Measurements from ENCODE around the gene SMOC2. TPM values are rescaled to one million over a fixed set of nuclear protein-coding genes. Genes with fewer than 3 reads are reported as not detected.

Gene SMOC2
- total and polyA plus RNA-seq, 4 donors: 1.3 to 6.4 (median 4.6) TPM

DNA sequence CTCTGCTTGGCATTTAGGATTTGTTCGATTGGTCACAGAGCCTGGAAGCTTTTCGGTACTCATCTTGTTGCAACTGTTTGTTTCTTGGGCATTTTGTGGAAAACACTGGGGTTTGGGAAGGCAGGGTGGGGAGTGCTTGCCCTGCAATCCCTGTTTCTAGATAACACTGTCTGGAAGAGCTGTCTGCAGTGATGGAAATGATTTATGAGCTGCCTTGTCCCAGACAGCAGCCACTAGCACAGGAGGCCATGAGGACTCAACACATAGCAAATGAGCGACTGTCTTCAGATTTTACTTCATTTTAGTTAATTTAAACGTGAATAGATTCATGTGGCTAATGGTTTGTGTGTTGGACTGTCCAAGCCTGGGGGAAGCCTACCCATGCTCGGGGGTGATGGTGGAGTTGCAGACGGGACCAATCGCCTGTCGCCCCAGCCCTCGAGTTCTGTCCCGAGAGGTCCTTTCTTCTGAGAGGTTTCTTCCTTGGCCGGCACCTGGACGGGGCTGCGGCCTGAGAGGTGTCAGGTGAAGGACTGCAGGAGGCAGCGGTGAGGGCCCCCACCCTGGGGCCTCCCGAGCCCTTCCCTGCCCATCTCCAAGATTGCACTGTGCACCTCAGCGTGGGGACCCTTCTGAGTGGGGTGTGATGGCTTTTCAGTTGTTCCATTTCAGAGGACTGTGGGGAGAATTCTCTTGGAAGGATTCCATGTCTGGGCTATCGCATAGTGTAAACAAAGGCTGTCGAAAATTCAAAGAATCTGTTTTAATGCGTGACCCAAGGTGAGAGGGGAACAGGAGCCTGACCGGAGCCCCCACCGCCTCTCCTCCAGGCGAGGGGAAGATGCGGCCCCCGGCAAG lies 55.4 kb downstream of the SMOC2 start:
- no peak overlapping the region for H3K9ac ChIP-seq (ENCODE audit: insufficient read depth in 1 of 2, low read length in 2 of 2)
- WGBS, 2 donors: 56 to 66% methylated on average over 24 of the region's 24 CpGs
- peaks cover 0 to 36% (median 10%) of the 10 kb centered on the region in 5 donors for H3K4me1 ChIP-seq (ENCODE audit: control insufficient read depth in 5 of 5, insufficient read depth in 5 of 5, low read length in 5 of 5)
- H3K4me3 ChIP-seq: no peak overlapping the region
- TF ChIP-seq, protein P1, sequence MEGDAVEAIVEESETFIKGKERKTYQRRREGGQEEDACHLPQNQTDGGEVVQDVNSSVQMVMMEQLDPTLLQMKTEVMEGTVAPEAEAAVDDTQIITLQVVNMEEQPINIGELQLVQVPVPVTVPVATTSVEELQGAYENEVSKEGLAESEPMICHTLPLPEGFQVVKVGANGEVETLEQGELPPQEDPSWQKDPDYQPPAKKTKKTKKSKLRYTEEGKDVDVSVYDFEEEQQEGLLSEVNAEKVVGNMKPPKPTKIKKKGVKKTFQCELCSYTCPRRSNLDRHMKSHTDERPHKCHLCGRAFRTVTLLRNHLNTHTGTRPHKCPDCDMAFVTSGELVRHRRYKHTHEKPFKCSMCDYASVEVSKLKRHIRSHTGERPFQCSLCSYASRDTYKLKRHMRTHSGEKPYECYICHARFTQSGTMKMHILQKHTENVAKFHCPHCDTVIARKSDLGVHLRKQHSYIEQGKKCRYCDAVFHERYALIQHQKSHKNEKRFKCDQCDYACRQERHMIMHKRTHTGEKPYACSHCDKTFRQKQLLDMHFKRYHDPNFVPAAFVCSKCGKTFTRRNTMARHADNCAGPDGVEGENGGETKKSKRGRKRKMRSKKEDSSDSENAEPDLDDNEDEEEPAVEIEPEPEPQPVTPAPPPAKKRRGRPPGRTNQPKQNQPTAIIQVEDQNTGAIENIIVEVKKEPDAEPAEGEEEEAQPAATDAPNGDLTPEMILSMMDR (IDR thresholded peaks at IDR 0.05; ENCODE audit: control extremely low read depth, extremely low read depth): no peak
- no peak overlapping the region for H3K27ac ChIP-seq (ENCODE audit: low read depth in 1 of 2, low read length in 1 of 2)
- ATAC-seq (ENCODE audit: insufficient read depth, low FRiP score): no peak
- DNase-seq: peak in 2 of 3 donors; percentile 52 to 68
- H3K36me3 ChIP-seq (ENCODE audit: control insufficient read depth in 4 of 4, insufficient read depth in 4 of 4, low read length in 4 of 4): no peaks in the 10 kb centered on the region
- peaks cover 4 to 31% (median 27%) of the 10 kb centered on the region in 3 donors for H3K27me3 ChIP-seq (ENCODE audit: control insufficient read depth in 3 of 3, insufficient read depth in 3 of 3, low read length in 2 of 3)
- no peaks in the 10 kb centered on the region for H3K9me3 ChIP-seq (ENCODE audit: control insufficient read depth in 4 of 4, insufficient read depth in 3 of 4, low read length in 3 of 4)

GRCh38 chr6:168496997-168497331 lies 56.0 kb downstream of the SMOC2 start:
- ATAC-seq (ENCODE audit: insufficient read depth, low FRiP score) (no peak), DNase-seq (no peak)
- H3K4me3 ChIP-seq: no peak overlapping the region
- H3K36me3 ChIP-seq (ENCODE audit: control insufficient read depth in 4 of 4, insufficient read depth in 4 of 4, low read length in 4 of 4): no peaks in the 10 kb centered on the region
- H3K4me1 ChIP-seq (ENCODE audit: control insufficient read depth in 5 of 5, insufficient read depth in 5 of 5, low read length in 5 of 5): peaks cover 0 to 36% (median 10%) of the 10 kb centered on the region in 5 donors
- H3K27me3 ChIP-seq (ENCODE audit: control insufficient read depth in 3 of 3, insufficient read depth in 3 of 3, low read length in 2 of 3): peaks cover 4 to 37% (median 30%) of the 10 kb centered on the region in 3 donors
- H3K27ac ChIP-seq (ENCODE audit: low read depth in 1 of 2, low read length in 1 of 2): no peak overlapping the region
- TF ChIP-seq, protein P1 (IDR thresholded peaks at IDR 0.05; ENCODE audit: control extremely low read depth, extremely low read depth): no peak
- no peaks in the 10 kb centered on the region for H3K9me3 ChIP-seq (ENCODE audit: control insufficient read depth in 4 of 4, insufficient read depth in 3 of 4, low read length in 3 of 4)
- WGBS, 2 donors: 64 to 77% methylated on average over 9 to 10 of the region's 10 CpGs
- no peak overlapping the region for H3K9ac ChIP-seq (ENCODE audit: insufficient read depth in 1 of 2, low read length in 2 of 2)

GRCh38 chr6:168497381-168497780 lies 56.4 kb downstream of the SMOC2 start:
- TF ChIP-seq, protein P1 (IDR thresholded peaks at IDR 0.05; ENCODE audit: control extremely low read depth, extremely low read depth): no peak
- Histone ChIP-seq H3K9ac (ENCODE audit: insufficient read depth in 1 of 2, low read length in 2 of 2) (no peak overlapping the region), H3K27me3 (ENCODE audit: control insufficient read depth in 3 of 3, insufficient read depth in 3 of 3, low read length in 2 of 3) (peaks cover 4 to 37% (median 35%) of the 10 kb centered on the region in 3 donors), H3K36me3 (ENCODE audit: control insufficient read depth in 4 of 4, insufficient read depth in 4 of 4, low read length in 4 of 4) (no peaks in the 10 kb centered on the region), H3K27ac (ENCODE audit: low read depth in 1 of 2, low read length in 1 of 2) (no peak overlapping the region), H3K4me1 (ENCODE audit: control insufficient read depth in 5 of 5, insufficient read depth in 5 of 5, low read length in 5 of 5) (peaks cover 0 to 36% (median 10%) of the 10 kb centered on the region in 5 donors), H3K4me3 (no peak overlapping the region), H3K9me3 (ENCODE audit: control insufficient read depth in 4 of 4, insufficient read depth in 3 of 4, low read length in 3 of 4) (no peaks in the 10 kb centered on the region)
- WGBS, 2 donors: 94% methylated on average over 15 of the region's 15 CpGs
- ATAC-seq (ENCODE audit: insufficient read depth, low FRiP score) (no peak), DNase-seq (no peak)

Measured in lung (tissue), 12 donors.